ENCODE data around the gene METTL4.
"Not testable (repeated sequence)": the region's sequence is repeated elsewhere in the genome, so short reads cannot be mapped to it uniquely, and the experiment has no call there.

Gene METTL4

DNA sequence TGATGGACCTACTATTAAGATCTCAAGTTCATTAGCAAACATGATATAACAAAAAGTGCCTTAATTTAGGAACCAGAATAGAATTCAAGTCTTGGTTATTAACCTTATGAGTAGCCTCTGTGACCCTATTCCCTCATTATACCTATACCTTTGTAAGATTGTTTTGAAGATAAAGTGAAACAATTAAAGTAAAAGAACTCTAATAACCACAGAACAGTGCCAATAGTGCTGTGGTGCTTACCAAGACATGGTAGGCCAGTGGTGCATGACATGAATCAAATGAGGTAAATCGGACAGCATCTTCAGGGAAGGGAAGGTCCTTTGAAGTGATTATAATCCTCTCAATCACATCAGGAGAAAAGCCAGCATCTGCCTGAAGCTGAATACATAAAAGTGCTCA, 36.4 kb downstream of the METTL4 start:
- DNase-seq (ENCODE audit: low spot score) = no peak
- TF ChIP-seq, protein P1, sequence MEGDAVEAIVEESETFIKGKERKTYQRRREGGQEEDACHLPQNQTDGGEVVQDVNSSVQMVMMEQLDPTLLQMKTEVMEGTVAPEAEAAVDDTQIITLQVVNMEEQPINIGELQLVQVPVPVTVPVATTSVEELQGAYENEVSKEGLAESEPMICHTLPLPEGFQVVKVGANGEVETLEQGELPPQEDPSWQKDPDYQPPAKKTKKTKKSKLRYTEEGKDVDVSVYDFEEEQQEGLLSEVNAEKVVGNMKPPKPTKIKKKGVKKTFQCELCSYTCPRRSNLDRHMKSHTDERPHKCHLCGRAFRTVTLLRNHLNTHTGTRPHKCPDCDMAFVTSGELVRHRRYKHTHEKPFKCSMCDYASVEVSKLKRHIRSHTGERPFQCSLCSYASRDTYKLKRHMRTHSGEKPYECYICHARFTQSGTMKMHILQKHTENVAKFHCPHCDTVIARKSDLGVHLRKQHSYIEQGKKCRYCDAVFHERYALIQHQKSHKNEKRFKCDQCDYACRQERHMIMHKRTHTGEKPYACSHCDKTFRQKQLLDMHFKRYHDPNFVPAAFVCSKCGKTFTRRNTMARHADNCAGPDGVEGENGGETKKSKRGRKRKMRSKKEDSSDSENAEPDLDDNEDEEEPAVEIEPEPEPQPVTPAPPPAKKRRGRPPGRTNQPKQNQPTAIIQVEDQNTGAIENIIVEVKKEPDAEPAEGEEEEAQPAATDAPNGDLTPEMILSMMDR (IDR thresholded peaks at IDR 0.05; ENCODE audit: extremely low read depth, insufficient read depth, missing control alignments) = no peak
- in situ Hi-C loops (cut with MboI; ENCODE audit: low pct_unique_long_range_greater_than_20kb, low sequenced_read_pairs, unreplicated experiment) = loop anchor here (25.0 kb wide), 2 partner anchors 198 to 423 kb away; no protein-coding TSS in a partner anchor

DNA sequence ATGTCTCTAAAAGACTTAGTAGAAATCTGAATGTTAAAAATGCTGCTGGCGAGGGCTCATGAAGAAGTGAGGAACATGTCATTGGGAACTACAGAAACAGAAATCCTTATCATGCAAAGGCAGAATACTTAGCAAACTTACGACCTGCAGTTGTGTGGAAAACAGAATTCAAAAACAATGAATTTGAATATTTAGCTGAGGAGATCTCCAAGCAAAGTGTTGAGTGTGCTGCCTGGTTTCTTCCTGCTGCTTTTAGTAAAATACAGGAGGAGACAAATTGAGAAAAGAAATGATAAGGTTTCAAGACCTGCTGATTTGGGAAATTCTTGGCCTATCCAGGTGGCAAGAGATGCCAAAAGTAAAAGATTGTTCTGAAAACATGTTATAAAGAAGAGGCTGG, 38.5 kb downstream of the METTL4 start:
- DNase-seq (ENCODE audit: low spot score) = no peak
- in situ Hi-C loops (cut with MboI; ENCODE audit: low pct_unique_long_range_greater_than_20kb, low sequenced_read_pairs, unreplicated experiment) = loop anchor here (25.0 kb wide), 2 partner anchors 195 to 420 kb away; no protein-coding TSS in a partner anchor
- TF ChIP-seq, protein P1 (IDR thresholded peaks at IDR 0.05; ENCODE audit: extremely low read depth, insufficient read depth, missing control alignments) = no peak

DNA sequence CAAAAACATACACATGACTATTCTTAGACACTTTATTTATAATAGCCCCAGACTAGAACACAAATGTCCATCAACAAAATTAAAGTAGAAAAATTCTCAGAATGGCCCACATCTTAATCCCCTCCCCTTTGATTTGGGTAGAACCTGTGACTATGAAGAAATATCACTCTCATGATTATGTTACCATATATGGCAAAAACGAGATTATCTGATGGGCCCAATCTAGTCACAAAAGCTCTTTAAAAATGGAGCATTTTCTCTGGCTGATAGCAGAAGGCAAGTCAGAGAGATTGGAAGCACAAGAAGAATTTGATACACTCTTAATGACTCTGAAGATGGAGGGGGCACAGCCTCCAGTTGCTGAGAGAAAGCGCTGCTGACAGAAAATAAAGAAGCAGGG, 39.6 kb downstream of the METTL4 start:
- DNase-seq (ENCODE audit: low spot score) = no peak
- in situ Hi-C loops (cut with MboI; ENCODE audit: low pct_unique_long_range_greater_than_20kb, low sequenced_read_pairs, unreplicated experiment) = loop anchor here (25.0 kb wide), 2 partner anchors 194 to 419 kb away; no protein-coding TSS in a partner anchor
- TF ChIP-seq, protein P1 (IDR thresholded peaks at IDR 0.05; ENCODE audit: extremely low read depth, insufficient read depth, missing control alignments) = no peak

DNA sequence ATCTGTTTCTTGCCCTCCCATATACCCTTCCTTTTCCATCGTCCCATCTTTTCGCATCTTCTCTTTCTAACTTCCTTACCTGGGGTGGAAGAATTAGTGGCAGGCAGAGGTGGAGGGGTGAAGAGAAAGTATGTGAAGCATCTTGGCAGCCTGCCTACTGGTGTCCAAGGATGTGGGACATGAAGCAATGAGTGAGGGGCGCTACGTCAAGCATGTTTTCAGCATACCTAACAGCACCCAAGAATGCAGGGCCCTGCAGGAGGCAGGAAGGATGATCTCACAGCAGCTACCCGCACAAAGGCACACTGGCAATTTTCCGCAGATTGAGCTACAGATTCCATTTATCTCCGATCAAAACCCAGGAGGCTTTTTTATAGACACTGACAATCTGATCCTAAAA, 42.2 kb downstream of the METTL4 start:
- TF ChIP-seq, protein P1 (IDR thresholded peaks at IDR 0.05; ENCODE audit: extremely low read depth, insufficient read depth, missing control alignments) = no peak
- in situ Hi-C loops (cut with MboI; ENCODE audit: low pct_unique_long_range_greater_than_20kb, low sequenced_read_pairs, unreplicated experiment) = loop anchor here (25.0 kb wide), 2 partner anchors 192 to 417 kb away; no protein-coding TSS in a partner anchor
- DNase-seq (ENCODE audit: low spot score) = no peak

DNA sequence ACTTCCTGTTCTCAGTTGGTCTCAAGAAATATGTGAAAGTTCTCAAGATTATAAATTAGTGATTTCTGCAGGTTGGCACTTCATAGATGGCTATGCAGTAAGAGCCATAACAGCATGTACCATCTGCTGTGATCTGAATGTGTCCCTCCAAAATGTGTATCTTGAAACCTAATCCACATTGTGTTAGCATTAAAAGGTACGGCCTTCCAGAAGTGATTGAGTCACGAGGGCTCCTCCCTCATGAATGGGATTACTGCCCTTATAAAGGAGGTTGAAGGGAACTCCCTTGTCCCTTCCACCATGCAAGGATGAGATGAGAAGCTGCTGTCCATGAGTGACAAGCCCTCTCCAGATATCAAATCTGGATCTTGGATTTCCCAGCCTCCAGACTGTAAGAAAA, 45.0 kb downstream of the METTL4 start:
- DNase-seq (ENCODE audit: low spot score) = no peak
- TF ChIP-seq, protein P1 (IDR thresholded peaks at IDR 0.05; ENCODE audit: extremely low read depth, insufficient read depth, missing control alignments) = no peak
- in situ Hi-C loops (cut with MboI; ENCODE audit: low pct_unique_long_range_greater_than_20kb, low sequenced_read_pairs, unreplicated experiment) = loop anchor here (25.0 kb wide), 2 partner anchors 189 to 414 kb away; no protein-coding TSS in a partner anchor

DNA sequence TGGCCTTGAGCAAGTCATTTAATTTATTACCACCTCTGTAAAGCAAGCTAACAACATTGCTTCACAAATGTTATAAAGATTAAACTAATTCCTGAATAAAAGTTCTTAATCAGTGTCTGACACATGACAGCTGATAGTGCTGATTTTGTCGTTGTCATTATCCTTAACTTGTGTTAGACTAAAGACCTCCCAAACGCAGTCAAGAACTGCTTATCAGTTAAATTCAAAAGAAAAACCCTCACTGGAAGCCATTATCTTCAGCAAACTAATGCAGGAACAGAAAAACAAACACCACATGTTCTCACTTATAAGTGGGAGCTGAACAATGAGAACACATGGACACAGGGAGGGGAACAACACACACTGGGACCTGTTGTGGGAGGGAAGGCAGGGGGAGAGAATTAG, 46.5 kb downstream of the METTL4 start:
- in situ Hi-C loops (cut with MboI; ENCODE audit: low pct_unique_long_range_greater_than_20kb, low sequenced_read_pairs, unreplicated experiment) = loop anchor here (25.0 kb wide), 2 partner anchors 187 to 412 kb away; no protein-coding TSS in a partner anchor
- DNase-seq (ENCODE audit: low spot score) = not testable (repeated sequence)

DNA sequence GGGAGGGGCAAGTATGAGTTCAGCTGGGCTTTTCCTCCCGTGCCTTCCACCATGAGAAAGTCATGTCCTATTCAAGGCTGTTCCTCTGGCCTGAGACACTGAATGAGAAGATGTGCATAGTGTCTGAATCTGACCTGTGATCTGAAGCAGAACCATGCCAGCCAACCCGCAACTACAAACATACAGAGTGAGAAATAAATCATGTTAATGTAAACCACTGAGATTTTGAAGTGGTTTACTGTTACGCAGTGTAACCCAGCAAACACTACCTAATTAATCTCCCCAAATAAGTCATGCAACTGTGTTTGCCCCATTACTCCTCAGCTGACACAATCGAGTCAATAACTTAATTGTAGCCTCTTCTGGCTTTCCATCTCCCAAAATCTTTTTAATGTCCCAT, 49.2 kb downstream of the METTL4 start:
- TF ChIP-seq, protein P1 (IDR thresholded peaks at IDR 0.05; ENCODE audit: extremely low read depth, insufficient read depth, missing control alignments) = no peak
- no peak for DNase-seq (ENCODE audit: low spot score)
- in situ Hi-C loops (cut with MboI; ENCODE audit: low pct_unique_long_range_greater_than_20kb, low sequenced_read_pairs, unreplicated experiment) = no loop called here

Measured in GM13977 (cell line).